ENCODE results near the gene DRC7.

GRCh38 chr16:57709663-57710062, 15.1 kb downstream of the DRC7 start:
- TF ChIP-seq EZH2 (IDR thresholded peaks at IDR 0.05; ENCODE audit: low read depth) (no peak), CTCF (conservative IDR thresholded peaks at IDR 0.05) (no peak)
